Measurements from ENCODE around the gene NCL.
"Not testable (repeated sequence)": the region's sequence is repeated elsewhere in the genome, so short reads cannot be mapped to it uniquely, and the experiment has no call there.

Gene NCL

DNA sequence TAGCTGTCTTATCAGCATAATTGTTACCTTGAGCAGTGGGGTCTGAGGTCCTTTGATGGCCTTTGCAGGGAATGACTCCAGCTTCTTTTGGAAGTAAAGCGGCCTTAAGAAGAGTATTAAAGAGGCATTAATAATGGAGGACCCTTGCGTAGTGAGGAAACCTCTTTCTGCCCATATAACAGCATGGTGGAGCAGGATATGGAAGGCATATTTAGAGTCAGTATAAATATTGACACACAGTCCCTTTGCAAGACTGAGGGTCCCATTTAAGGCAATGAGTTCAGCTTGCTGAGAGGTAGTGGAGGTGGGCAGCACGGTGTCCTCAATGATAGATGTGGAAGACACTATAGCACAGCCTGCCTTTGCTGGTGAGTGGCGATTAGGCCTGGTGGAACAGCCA lies 32.7 kb downstream of the NCL start:
- Histone ChIP-seq H3K4me3 (ENCODE audit: low read length) (no peak overlapping the region), H3K4me1 (ENCODE audit: control insufficient read depth, low read length) (no peaks in the 10 kb centered on the region), H3K9me3 (ENCODE audit: control insufficient read depth, insufficient read depth, low read length) (peaks cover 12% of the 10 kb centered on the region), H4K20me1 (ENCODE audit: control insufficient read depth, insufficient read depth, low read depth, low read length) (no peaks in the 10 kb centered on the region), H3K79me2 (ENCODE audit: control insufficient read depth, low read length) (no peaks in the 10 kb centered on the region), H3K4me2 (ENCODE audit: low read length) (no peak overlapping the region), H3K27me3 (ENCODE audit: control insufficient read depth, low read length) (no peaks in the 10 kb centered on the region), H3F3A (ENCODE audit: control insufficient read depth, insufficient read depth) (no peaks in the 10 kb centered on the region), H3K36me3 (ENCODE audit: control insufficient read depth, low read length) (no peaks in the 10 kb centered on the region), H3K27ac (ENCODE audit: low read depth, low read length) (no peak overlapping the region), H3K9me2 (replicated peaks; ENCODE audit: control insufficient read depth, low read length) (no peaks in the 10 kb centered on the region)
- TF ChIP-seq, protein P1, sequence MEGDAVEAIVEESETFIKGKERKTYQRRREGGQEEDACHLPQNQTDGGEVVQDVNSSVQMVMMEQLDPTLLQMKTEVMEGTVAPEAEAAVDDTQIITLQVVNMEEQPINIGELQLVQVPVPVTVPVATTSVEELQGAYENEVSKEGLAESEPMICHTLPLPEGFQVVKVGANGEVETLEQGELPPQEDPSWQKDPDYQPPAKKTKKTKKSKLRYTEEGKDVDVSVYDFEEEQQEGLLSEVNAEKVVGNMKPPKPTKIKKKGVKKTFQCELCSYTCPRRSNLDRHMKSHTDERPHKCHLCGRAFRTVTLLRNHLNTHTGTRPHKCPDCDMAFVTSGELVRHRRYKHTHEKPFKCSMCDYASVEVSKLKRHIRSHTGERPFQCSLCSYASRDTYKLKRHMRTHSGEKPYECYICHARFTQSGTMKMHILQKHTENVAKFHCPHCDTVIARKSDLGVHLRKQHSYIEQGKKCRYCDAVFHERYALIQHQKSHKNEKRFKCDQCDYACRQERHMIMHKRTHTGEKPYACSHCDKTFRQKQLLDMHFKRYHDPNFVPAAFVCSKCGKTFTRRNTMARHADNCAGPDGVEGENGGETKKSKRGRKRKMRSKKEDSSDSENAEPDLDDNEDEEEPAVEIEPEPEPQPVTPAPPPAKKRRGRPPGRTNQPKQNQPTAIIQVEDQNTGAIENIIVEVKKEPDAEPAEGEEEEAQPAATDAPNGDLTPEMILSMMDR (IDR thresholded peaks at IDR 0.05; ENCODE audit: low read depth, low read length, poor library complexity, severe bottlenecking): no peak
- no peak for TF ChIP-seq EZH2phosphoT487 (IDR thresholded peaks at IDR 0.05; ENCODE audit: borderline replicate concordance, low read length)

DNA sequence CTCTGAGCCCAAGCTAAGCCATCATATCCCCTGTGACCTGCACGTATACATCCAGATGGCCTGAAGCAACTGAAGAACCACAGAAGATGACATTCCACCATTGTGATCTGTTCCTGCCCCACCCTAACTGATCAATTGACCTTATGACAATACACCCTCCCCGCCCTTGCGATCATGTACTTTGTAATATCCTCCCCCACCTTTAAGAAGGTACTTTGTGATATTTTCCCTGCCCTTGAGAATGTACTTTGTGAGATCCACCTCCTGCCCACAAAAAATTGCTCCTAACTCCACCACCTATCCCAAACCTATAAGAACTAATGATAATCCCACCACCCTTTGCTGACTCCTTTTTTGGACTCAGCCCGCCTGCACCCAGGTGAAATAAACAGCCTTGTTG lies 33.8 kb downstream of the NCL start:
- not testable (repeated sequence) for H3K4me2 ChIP-seq (ENCODE audit: low read length); H3F3A ChIP-seq (ENCODE audit: control insufficient read depth, insufficient read depth); H3K4me3 ChIP-seq (ENCODE audit: low read length); H4K20me1 ChIP-seq (ENCODE audit: control insufficient read depth, insufficient read depth, low read depth, low read length); H3K4me1 ChIP-seq (ENCODE audit: control insufficient read depth, low read length); H3K27ac ChIP-seq (ENCODE audit: low read depth, low read length); H3K27me3 ChIP-seq (ENCODE audit: control insufficient read depth, low read length); H3K36me3 ChIP-seq (ENCODE audit: control insufficient read depth, low read length); H3K79me2 ChIP-seq (ENCODE audit: control insufficient read depth, low read length); H3K9me2 ChIP-seq (replicated peaks; ENCODE audit: control insufficient read depth, low read length)
- H3K9me3 ChIP-seq (ENCODE audit: control insufficient read depth, insufficient read depth, low read length): peaks cover 12% of the 10 kb centered on the region

DNA sequence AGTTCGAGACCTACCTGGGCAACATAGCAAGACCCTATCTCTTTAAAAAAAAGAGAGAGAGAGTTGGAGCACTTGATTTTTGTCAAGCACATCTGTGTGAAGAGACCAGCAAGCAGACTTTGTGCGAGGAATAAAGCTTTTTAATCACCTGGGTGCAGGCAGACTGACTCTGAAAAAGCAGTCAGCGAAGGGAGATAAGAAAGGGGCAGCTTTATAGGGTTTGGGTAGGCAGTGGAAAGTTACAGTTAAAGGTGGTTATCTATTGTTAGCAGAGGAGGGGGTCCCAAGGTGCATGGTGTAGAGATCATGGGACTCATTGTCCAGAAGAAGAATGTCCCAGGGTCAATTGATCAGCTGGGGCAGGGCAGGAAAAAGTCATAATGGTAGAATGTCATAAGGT lies 34.4 kb downstream of the NCL start:
- no peaks in the 10 kb centered on the region for H4K20me1 ChIP-seq (ENCODE audit: control insufficient read depth, insufficient read depth, low read depth, low read length)
- TF ChIP-seq, protein P1 (IDR thresholded peaks at IDR 0.05; ENCODE audit: low read depth, low read length, poor library complexity, severe bottlenecking): no peak
- TF ChIP-seq EZH2phosphoT487 (IDR thresholded peaks at IDR 0.05; ENCODE audit: borderline replicate concordance, low read length): no peak
- no peak overlapping the region for H3K27ac ChIP-seq (ENCODE audit: low read depth, low read length)
- no peaks in the 10 kb centered on the region for H3F3A ChIP-seq (ENCODE audit: control insufficient read depth, insufficient read depth)
- no peaks in the 10 kb centered on the region for H3K4me1 ChIP-seq (ENCODE audit: control insufficient read depth, low read length)
- H3K36me3 ChIP-seq (ENCODE audit: control insufficient read depth, low read length): no peaks in the 10 kb centered on the region
- H3K9me2 ChIP-seq (replicated peaks; ENCODE audit: control insufficient read depth, low read length): no peaks in the 10 kb centered on the region
- H3K4me2 ChIP-seq (ENCODE audit: low read length): no peak overlapping the region
- H3K27me3 ChIP-seq (ENCODE audit: control insufficient read depth, low read length): no peaks in the 10 kb centered on the region
- H3K4me3 ChIP-seq (ENCODE audit: low read length): no peak overlapping the region
- H3K79me2 ChIP-seq (ENCODE audit: control insufficient read depth, low read length): no peaks in the 10 kb centered on the region
- H3K9me3 ChIP-seq (ENCODE audit: control insufficient read depth, insufficient read depth, low read length): peaks cover 12% of the 10 kb centered on the region

DNA sequence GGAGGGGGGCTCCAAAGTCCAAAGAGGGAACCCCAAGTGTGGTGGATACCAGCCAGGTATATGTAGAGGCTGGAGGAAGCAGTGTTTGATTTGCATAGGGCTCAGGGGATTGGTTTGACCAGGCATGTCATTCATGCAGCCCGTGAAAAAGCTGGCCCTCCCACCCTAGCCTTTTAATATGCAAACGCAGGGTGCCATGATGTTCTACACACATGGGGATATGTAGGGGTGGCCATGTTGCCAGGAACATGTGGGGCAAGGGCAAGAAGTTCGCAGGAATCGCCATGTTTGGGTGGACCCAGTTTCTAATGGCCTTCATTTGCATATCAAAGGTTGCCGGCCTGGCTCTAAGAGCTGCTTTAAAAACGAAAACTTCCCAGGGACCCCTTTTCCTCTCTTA lies 35.1 kb downstream of the NCL start:
- peaks cover 12% of the 10 kb centered on the region for H3K9me3 ChIP-seq (ENCODE audit: control insufficient read depth, insufficient read depth, low read length)
- no peaks in the 10 kb centered on the region for H3K4me1 ChIP-seq (ENCODE audit: control insufficient read depth, low read length)
- no peak overlapping the region for H3K27ac ChIP-seq (ENCODE audit: low read depth, low read length)
- H3K27me3 ChIP-seq (ENCODE audit: control insufficient read depth, low read length): no peaks in the 10 kb centered on the region
- H4K20me1 ChIP-seq (ENCODE audit: control insufficient read depth, insufficient read depth, low read depth, low read length): no peaks in the 10 kb centered on the region
- TF ChIP-seq EZH2phosphoT487 (IDR thresholded peaks at IDR 0.05; ENCODE audit: borderline replicate concordance, low read length): no peak
- TF ChIP-seq, protein P1 (IDR thresholded peaks at IDR 0.05; ENCODE audit: low read depth, low read length, poor library complexity, severe bottlenecking): no peak
- H3K4me3 ChIP-seq (ENCODE audit: low read length): no peak overlapping the region
- no peaks in the 10 kb centered on the region for H3K79me2 ChIP-seq (ENCODE audit: control insufficient read depth, low read length)
- H3K4me2 ChIP-seq (ENCODE audit: low read length): no peak overlapping the region
- no peaks in the 10 kb centered on the region for H3F3A ChIP-seq (ENCODE audit: control insufficient read depth, insufficient read depth)
- H3K9me2 ChIP-seq (replicated peaks; ENCODE audit: control insufficient read depth, low read length): no peaks in the 10 kb centered on the region
- H3K36me3 ChIP-seq (ENCODE audit: control insufficient read depth, low read length): no peaks in the 10 kb centered on the region

Data from DOHH2 (cell line).